VCaP (cell line): ENCODE results near the gene APCDD1L.

Experiments
- H3K27ac ChIP-seq: fragments of 450-650 bp; 2 replicates; pipeline ENCODE4 v1.5.1; 2017
- CTCF ChIP-seq: fragments of 450-650 bp; conservative IDR thresholded peaks from 2 replicates; pipeline ENCODE4 v1.5.1; 2017; ENCODE audit warnings: mild to moderate bottlenecking, moderate library complexity

APCDD1L gene

GRCh38 chr20:58482416-58482815 lies 32.8 kb downstream of the APCDD1L start:
- TF ChIP-seq CTCF: no peak
- H3K27ac ChIP-seq: no peak overlapping the region

- TF ChIP-seq CTCF: peak; percentile 56
- no peak overlapping the region; the same call in 1 of the 2 replicates for H3K27ac ChIP-seq
These were observed 33.6 kb downstream of the APCDD1L start for GRCh38 chr20:58481481-58482021.

- TF ChIP-seq CTCF: no peak
- no peak overlapping the region; the same call in 1 of the 2 replicates for H3K27ac ChIP-seq
These were observed 34.5 kb downstream of the APCDD1L start for GRCh38 chr20:58480551-58481336.

GRCh38 chr20:58479726-58480440 lies 35.3 kb downstream of the APCDD1L start:
- TF ChIP-seq CTCF: no peak

GRCh38 chr20:58478141-58478805 lies 36.9 kb downstream of the APCDD1L start:
- H3K27ac ChIP-seq: no peak overlapping the region
- TF ChIP-seq CTCF: no peak

More at GRCh38 chr20:58479726-58480440, 35.3 kb downstream of the APCDD1L start:
- no peak overlapping the region for H3K27ac ChIP-seq

- no peak overlapping the region for H3K27ac ChIP-seq
- TF ChIP-seq CTCF: no peak
These were observed 39.7 kb downstream of the APCDD1L start for GRCh38 chr20:58475466-58475865.
